Stimulated activated effector memory CD8-positive, alpha-beta T cell treated with anti-CD3 and anti-CD28 coated beads, Interleukin-12 subunit alpha, Interleukin-12 subunit beta, amount 100 ng/mL, for 72 hours (primary cell): ENCODE measurements around the gene MAZ.

Source experiments
- ATAC-seq: fragments of 150-1000 bp; cut with Tn5 transposase; 2 replicates; pipeline ENCODE4 v1.10.0; 2021
- DNase-seq, 2 donors: peaks; one replicate each; pipeline ENCODE4 v3.0.0; 2021 to 2022; ENCODE audit warnings: low spot score in 2 of 2
- H3K27ac Mint-ChIP-seq: one replicate; pipeline ENCODE4 v1.8.0; 2022; ENCODE audit warnings: mild to moderate bottlenecking, mixed read lengths
- H3K36me3 Mint-ChIP-seq: one replicate; pipeline ENCODE4 v1.8.0; 2022; ENCODE audit warnings: mild to moderate bottlenecking, mixed read lengths
- H3K4me1 Mint-ChIP-seq: one replicate; pipeline ENCODE4 v1.8.0; 2022; ENCODE audit warnings: mixed read lengths
- H3K4me3 Mint-ChIP-seq: one replicate; pipeline ENCODE4 v1.8.0; 2022; ENCODE audit warnings: mild to moderate bottlenecking, mixed read lengths
- H3K9me3 Mint-ChIP-seq: one replicate; pipeline ENCODE4 v1.8.0; 2022; ENCODE audit warnings: mixed read lengths

Gene MAZ

DNA sequence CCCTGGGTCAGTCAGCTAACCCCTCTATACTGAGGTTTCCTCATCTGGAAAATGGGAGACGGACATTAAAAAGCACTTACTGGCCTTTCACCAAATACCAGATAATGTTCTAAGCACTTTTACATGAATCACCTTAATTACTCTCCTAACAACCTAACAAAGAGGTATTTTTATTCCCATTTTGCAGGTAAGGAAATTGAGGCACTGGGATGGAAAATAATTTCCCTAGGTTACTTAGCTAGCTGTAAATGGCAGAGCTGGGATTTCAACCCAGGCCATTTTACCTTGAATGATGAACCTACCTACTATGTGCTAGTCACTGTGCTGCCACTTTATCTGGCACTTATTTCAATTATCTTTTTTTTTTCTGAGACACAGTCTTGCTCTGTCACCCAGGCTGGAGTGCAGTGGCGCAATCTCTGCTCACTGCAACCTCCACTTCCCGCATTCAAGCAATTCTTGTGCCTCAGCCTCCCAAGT is 12.1 kb upstream of the MAZ start:
- no peak for DNase-seq
- H3K4me3 Mint-ChIP-seq = no peak overlapping the region
- H3K27ac Mint-ChIP-seq = peak overlapping the region; percentile 29
- no peak for ATAC-seq
- peaks cover 36% of the 10 kb centered on the region for H3K4me1 Mint-ChIP-seq
- H3K36me3 Mint-ChIP-seq = peaks cover 79% of the 10 kb centered on the region
- no peaks in the 10 kb centered on the region for H3K9me3 Mint-ChIP-seq

DNA sequence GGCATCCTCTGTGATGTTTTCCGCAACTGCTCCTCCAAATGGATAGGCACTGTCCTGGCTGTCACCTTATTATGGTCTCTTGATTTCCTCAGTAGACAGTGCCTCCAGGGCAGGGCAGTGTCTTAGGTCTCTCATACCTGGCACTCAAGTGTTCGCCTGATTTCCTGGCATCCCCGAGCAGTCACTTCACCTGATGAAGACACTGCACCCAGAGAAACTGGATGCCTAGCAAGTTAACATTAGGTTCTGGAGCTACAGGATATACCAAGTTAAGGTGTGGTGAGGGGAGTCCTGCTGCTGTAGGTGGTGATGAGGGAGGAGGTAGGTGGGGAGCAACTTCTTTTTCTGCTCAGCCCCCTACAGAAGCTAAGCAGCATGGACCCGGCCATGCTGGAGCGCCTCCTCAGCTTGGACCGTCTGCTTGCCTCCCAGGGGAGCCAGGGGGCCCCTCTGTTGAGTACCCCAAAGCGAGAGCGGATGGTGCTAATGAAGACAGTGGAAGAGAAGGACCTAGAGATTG is 3.9 kb upstream of the MAZ start:
- ATAC-seq = no peak
- no peak overlapping the region for H3K4me3 Mint-ChIP-seq
- peaks cover 30% of the 10 kb centered on the region for H3K4me1 Mint-ChIP-seq
- H3K27ac Mint-ChIP-seq = peak overlapping the region; percentile 100
- H3K36me3 Mint-ChIP-seq = peaks cover 92% of the 10 kb centered on the region
- DNase-seq = no peak
- H3K9me3 Mint-ChIP-seq = no peaks in the 10 kb centered on the region

DNA sequence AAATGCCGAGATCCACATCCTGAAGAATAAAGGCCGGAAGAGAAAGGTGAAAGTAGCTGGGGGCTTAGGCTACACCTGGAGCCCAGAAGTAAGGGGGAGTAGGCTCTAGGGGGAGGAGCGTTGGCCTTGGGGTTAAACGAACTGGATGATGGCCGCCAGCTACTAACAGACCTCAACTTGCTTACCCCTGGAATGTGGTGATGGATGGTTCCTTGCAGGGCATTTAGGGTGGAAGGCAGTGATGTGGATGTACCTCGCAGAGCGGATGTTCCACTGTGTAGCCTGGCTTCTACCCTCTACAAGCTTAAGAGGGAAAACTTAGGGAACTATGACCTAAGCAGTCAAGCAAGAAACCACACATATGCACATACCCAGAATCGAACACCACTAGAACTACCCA is 2.3 kb upstream of the MAZ start:
- ATAC-seq (no peak), DNase-seq (no peak)
- H3K4me3 Mint-ChIP-seq = peak overlapping the region; percentile 97
- peak overlapping the region; percentile 100 for H3K27ac Mint-ChIP-seq
- H3K4me1 Mint-ChIP-seq = peaks cover 45% of the 10 kb centered on the region
- H3K9me3 Mint-ChIP-seq = no peaks in the 10 kb centered on the region
- peaks cover 92% of the 10 kb centered on the region for H3K36me3 Mint-ChIP-seq

DNA sequence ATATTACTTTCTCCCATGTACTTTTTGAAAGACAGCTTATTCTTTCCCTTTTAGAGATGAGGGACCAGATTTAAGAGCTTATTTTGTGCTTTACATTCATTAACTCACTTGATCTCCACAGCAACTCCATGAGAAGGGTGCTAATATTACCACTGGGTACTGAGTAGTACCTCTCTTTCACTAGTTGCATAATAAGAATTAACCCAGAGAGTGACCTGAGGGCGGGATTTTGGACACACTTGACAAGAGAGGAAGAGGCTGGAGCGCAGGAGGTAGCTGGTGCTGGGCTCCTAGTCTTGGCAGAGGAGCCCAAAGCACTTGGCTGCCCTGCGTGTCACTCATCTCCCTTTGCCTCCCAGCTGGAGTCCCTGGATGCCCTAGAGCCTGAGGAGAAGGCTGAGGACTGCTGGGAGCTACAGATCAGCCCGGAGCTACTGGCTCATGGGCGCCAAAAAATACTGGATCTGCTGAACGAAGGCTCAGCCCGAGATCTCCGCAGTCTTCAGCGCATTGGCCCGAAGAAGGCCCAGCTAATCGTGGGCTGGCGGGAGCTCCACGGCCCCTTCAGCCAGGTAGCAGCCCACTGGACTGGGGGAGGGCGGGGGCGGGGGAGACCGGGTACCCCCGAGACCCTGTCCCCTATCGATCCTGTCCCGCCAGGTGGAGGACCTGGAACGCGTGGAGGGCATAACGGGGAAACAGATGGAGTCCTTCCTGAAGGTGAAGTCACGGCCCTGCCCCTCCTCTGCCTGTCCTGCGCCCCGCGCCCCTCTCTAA is 1.7 kb upstream of the MAZ start:
- H3K27ac Mint-ChIP-seq = peak overlapping the region; percentile 100
- ATAC-seq (no peak), DNase-seq (no peak)
- peaks cover 47% of the 10 kb centered on the region for H3K4me1 Mint-ChIP-seq
- H3K36me3 Mint-ChIP-seq = peaks cover 94% of the 10 kb centered on the region
- no peaks in the 10 kb centered on the region for H3K9me3 Mint-ChIP-seq
- H3K4me3 Mint-ChIP-seq = peak overlapping the region; percentile 97

DNA sequence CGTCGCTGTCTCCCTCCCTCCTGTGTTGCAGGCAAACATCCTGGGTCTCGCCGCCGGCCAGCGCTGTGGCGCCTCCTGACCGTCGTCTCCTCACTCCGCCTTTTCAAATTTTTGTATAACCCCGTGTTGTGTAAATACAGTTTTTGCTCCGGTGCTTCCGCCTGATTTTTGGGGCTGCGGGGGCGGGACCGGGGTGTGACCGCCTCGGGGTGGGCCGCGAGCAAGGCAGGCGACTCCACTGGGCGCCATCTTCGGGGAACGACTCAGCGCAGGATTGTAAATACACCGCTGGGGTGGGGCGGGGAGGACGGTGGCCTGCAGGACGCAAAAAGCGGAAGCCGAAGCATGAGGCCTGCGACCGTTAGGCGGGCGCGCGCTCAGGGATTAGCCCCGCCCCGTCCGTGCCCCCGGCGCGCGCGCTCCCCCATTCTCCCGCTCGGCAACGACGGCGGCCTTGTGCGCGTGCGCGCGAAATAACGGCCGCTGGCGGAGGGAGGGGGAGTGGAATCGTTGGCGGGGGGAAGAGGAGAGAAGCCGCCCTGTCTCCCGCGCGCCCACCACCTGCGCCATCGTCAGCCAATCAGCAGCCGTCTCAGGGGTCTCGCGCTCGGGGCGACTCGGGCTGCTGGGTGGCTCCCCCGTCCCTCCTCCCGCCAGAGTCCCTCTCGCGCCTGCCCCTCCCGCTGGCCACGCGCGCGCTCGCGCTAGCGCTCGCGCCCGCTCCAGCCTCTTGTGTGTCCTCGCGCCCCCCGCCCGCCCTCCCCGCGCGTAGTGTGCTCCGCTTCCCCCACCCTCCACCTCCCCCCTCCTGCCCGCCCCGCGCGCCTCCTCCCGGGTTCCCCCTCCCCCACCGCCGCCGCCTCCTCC is 864 bp upstream of the MAZ start:
- peak overlapping the region; percentile 97 for H3K4me3 Mint-ChIP-seq
- DNase-seq = peak; percentile 97 to 98
- peaks cover 94% of the 10 kb centered on the region for H3K36me3 Mint-ChIP-seq
- ATAC-seq = peak; percentile 80
- peaks cover 55% of the 10 kb centered on the region for H3K4me1 Mint-ChIP-seq
- no peaks in the 10 kb centered on the region for H3K9me3 Mint-ChIP-seq
- H3K27ac Mint-ChIP-seq = peak overlapping the region; percentile 100

DNA sequence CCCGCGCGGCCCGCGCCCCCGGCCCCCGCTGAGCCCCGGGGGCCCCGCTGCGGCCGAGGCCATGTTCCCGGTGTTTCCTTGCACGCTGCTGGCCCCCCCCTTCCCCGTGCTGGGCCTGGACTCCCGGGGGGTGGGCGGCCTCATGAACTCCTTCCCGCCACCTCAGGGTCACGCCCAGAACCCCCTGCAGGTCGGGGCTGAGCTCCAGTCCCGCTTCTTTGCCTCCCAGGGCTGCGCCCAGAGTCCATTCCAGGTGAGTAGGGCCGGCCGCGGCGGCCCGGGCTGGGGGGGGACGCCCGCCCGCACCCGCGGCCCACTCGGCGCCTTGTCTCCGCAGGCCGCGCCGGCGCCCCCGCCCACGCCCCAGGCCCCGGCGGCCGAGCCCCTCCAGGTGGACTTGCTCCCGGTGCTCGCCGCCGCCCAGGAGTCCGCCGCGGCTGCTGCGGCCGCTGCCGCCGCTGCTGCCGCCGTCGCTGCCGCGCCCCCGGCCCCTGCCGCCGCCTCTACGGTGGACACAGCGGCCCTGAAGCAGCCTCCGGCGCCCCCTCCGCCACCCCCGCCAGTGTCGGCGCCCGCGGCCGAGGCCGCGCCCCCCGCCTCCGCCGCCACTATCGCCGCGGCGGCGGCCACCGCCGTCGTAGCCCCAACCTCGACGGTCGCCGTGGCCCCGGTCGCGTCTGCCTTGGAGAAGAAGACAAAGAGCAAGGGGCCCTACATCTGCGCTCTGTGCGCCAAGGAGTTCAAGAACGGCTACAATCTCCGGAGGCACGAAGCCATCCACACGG is 504 bp downstream of the MAZ start:
- peak overlapping the region; percentile 91 for H3K27ac Mint-ChIP-seq
- H3K4me1 Mint-ChIP-seq = peaks cover 64% of the 10 kb centered on the region
- H3K9me3 Mint-ChIP-seq = no peaks in the 10 kb centered on the region
- DNase-seq = peak; percentile 23 to 79
- H3K4me3 Mint-ChIP-seq = peak overlapping the region; percentile 81
- no peak for ATAC-seq
- peaks cover 94% of the 10 kb centered on the region for H3K36me3 Mint-ChIP-seq

DNA sequence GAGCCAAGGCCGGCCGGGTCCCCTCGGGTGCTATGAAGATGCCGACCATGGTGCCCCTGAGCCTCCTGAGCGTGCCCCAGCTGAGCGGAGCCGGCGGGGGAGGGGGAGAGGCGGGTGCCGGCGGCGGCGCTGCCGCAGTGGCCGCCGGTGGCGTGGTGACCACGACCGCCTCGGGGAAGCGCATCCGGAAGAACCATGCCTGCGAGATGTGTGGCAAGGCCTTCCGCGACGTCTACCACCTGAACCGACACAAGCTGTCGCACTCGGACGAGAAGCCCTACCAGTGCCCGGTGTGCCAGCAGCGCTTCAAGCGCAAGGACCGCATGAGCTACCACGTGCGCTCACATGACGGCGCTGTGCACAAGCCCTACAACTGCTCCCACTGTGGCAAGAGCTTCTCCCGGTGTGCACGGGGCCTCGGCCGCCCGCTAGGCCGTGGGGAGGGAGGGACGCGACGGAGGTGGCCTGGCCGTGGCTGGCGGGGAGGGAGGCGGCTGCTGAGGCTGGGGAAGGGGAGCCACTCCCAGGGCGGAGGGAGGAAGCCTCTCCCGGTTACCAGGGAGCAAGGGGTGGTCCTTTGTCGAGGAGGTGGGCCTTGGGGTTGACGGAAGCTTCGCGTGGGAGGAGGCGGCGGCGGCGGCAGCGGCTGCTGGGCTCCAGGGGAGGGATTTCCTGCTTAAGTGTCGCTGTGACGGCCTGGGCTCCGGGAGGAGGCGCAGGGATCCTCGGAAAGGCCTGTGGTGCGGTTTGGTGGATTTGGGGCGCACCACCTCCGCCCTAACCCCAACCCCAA is 1.3 kb downstream of the MAZ start:
- Mint-ChIP-seq H3K27ac (peak overlapping the region; percentile 91), H3K4me1 (peaks cover 71% of the 10 kb centered on the region), H3K4me3 (peak overlapping the region; percentile 81), H3K36me3 (peaks cover 91% of the 10 kb centered on the region), H3K9me3 (no peaks in the 10 kb centered on the region)
- ATAC-seq = peak; percentile 58
- DNase-seq = peak; percentile 83 to 96

DNA sequence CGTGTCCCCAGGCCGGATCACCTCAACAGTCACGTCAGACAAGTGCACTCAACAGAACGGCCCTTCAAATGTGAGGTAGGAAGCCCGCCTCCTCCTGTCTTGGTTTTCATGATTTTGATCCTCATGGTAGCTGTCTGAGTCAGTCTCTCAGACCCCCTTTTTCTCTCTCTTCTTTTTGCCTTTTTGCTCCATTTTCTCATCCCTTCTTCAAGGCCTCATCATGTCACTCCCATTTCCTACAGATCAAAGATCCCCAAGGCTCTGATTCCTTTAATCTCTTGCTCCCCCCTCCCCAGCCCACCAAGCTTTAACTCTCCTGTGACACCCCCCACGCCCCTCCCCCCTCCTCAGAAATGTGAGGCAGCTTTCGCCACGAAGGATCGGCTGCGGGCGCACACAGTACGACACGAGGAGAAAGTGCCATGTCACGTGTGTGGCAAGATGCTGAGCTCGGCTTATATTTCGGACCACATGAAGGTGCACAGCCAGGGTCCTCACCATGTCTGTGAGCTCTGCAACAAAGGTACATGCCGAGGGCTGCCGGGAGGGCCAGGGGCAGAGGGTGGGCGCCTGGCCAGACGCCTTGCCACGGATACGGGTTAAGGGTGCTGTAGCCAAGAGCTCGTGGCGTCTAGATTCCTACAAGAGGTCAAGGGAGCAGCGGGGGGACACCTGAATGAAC is 2.0 kb downstream of the MAZ start:
- Mint-ChIP-seq H3K4me1 (peaks cover 75% of the 10 kb centered on the region), H3K9me3 (no peaks in the 10 kb centered on the region), H3K36me3 (peaks cover 84% of the 10 kb centered on the region), H3K4me3 (peak overlapping the region; percentile 81), H3K27ac (peak overlapping the region; percentile 91)
- peak; percentile 24 to 62 for DNase-seq
- ATAC-seq = peak; percentile 36

DNA sequence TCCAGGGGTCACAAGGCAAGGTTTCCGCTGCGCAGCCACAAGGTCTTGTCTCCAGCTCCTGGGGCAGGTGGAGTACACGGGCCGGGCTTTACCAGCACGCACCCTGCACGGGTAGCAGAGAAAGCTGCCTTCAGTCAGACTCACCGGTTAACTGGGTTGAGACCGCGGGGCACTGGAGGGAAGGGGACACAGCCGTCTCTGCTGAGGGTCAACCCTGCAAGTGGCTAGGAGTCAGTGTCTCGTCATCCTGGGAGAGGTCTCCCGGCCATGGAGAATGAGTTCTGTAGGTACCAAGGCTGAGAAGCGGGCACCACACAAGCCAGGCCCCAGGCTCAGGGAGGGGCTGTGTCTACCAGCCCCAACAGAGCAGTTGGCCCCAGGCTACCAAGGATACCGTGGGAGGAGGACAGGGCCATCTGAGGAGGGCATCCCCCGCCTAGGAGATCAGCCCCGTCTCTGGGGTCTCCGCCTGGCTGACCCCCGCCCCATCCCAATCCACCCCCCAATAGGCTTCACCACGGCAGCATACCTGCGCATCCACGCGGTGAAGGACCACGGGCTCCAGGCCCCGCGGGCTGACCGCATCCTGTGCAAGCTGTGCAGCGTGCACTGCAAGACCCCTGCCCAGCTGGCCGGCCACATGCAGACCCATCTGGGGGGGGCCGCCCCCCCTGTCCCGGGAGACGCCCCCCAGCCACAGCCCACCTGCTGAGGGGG is 2.9 kb downstream of the MAZ start:
- H3K9me3 Mint-ChIP-seq = no peaks in the 10 kb centered on the region
- peak overlapping the region; percentile 91 for H3K27ac Mint-ChIP-seq

DNA sequence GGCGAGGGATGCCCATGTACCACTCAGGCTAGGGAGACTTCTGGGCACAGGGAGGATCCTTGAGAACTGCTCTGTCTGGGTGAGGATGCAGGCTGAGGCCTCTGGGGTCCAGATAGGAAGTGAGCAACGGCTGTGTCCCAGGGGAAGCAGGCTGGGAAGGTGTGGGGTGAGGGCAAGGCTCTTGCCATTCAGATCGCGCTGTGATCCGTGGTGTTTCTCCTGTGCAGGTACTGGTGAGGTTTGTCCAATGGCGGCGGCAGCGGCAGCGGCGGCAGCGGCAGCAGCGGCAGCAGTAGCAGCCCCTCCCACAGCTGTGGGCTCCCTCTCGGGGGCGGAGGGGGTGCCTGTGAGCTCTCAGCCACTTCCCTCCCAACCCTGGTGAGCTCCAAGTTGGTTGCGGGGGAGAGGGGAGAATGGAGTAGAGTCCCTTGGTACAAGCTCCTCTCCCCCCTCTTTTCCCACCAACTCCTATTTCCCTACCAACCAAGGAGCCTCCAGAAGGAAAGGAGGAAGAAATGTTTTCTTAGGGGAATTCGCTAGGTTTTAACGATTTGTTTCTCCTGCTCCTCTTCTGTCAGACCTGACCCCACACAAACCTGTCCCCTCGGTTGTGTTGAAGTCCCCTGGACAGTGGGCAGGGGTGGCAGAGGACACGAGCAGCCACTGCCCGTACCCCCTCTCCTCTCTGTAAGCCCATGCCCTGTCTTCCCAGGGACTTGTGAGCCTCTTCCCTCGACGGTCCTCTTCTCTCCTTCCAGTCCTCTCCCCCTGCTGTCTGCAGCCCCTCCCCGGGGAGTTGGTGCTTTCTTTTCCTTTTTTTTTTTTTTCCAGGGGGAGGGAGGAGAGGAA is 3.7 kb downstream of the MAZ start:
- H3K4me3 Mint-ChIP-seq = peak overlapping the region; percentile 81

More for the DNA sequence above, 2.9 kb downstream of the MAZ start:
- H3K4me3 Mint-ChIP-seq = peak overlapping the region; percentile 81
- H3K36me3 Mint-ChIP-seq = peaks cover 76% of the 10 kb centered on the region
- ATAC-seq (no peak), DNase-seq (peak in 1 of 2 donors; percentile 68)
- peaks cover 72% of the 10 kb centered on the region for H3K4me1 Mint-ChIP-seq

DNA sequence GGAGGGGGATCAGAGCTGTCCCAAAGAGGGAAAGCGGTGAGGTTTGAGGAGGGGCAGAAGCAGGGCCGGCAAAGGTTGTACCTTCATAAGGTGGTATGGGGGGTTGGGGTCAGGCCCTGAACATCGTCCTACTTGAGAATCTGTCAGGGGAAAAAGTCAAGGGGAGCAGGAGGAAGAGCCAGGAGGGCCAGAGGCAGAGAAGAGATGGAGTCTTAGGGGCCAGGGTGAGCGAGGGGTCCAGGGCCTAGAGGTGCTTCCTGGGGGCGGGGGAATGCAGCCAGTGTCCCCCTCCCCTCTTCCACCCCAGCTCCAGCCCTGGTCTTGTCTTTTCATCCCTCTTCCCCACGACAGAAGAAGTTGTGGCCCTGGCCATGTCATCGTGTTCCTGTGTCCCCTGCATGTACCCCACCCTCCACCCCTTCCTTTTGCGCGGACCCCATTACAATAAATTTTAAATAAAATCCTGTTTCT is 4.4 kb downstream of the MAZ start:
- H3K4me3 Mint-ChIP-seq = peak overlapping the region; percentile 81
- H3K9me3 Mint-ChIP-seq = no peaks in the 10 kb centered on the region
- ATAC-seq (no peak), DNase-seq (no peak)
- peaks cover 66% of the 10 kb centered on the region for H3K36me3 Mint-ChIP-seq
- H3K27ac Mint-ChIP-seq = peak overlapping the region; percentile 91
- H3K4me1 Mint-ChIP-seq = peaks cover 75% of the 10 kb centered on the region

More for the DNA sequence above, 3.7 kb downstream of the MAZ start:
- no peaks in the 10 kb centered on the region for H3K9me3 Mint-ChIP-seq
- peak overlapping the region; percentile 91 for H3K27ac Mint-ChIP-seq
- H3K4me1 Mint-ChIP-seq = peaks cover 72% of the 10 kb centered on the region
- H3K36me3 Mint-ChIP-seq = peaks cover 67% of the 10 kb centered on the region
- DNase-seq (peak; percentile 43 to 77), ATAC-seq (no peak)

DNA sequence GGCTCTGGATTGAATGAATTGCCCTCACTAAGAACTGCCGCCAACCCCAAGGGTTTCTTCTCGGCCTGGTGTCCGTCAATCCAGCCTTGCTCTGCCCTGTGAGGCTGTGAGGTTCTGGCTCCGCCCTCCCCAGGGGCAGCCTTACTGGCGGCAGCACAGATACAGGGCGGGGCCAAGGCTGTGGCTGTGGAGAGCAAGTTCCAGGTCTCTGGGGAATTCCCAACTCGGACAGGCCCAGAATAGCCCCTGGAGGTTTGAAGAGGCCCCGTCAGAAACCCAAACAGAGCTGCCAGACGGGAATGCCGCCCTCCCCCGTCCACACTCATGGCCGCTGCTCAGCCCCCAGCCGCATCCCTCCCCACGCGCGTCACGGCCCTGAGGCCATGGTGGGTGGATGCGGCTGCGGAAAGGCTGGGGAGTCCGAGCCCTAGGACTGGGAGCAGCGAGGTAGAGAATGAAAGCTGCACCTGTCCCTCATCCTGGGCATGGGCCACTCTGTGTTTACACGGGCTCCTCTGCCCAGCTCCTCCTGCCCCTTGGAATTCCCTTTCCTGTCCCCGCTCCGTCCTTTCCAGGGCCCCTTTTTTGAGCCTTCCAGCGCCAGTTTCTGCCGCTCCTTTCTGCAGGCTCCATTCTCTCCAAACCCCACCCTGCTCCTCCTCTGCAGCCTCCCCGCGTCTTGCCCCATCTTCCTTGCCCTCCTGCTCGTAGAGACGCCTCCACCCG is 5.0 kb downstream of the MAZ start:
- peak; percentile 61 for ATAC-seq
- Mint-ChIP-seq H3K4me3 (peak overlapping the region; percentile 81), H3K9me3 (no peaks in the 10 kb centered on the region), H3K4me1 (peaks cover 80% of the 10 kb centered on the region), H3K36me3 (peaks cover 70% of the 10 kb centered on the region), H3K27ac (peak overlapping the region; percentile 91)
- peak; percentile 67 to 89 for DNase-seq
